ENCODE results near the gene TRIM15.

The TRIM15 gene

GRCh38 chr6:30131947-30132497 is 31.3 kb upstream of the TRIM15 start:
- Histone ChIP-seq H3K9me3 (ENCODE audit: insufficient read depth, low read length) (no peaks in the 10 kb centered on the region), H4K20me1 (ENCODE audit: low read depth, low read length) (no peaks in the 10 kb centered on the region), H3K27me3 (ENCODE audit: low read length) (no peaks in the 10 kb centered on the region), H3K4me2 (ENCODE audit: low read depth, low read length, poor library complexity, severe bottlenecking) (no peak overlapping the region), H3K9ac (ENCODE audit: low read length) (no peak overlapping the region), H3K9me2 (replicated peaks; ENCODE audit: insufficient read depth, low read length) (no peaks in the 10 kb centered on the region), H3K4me3 (ENCODE audit: insufficient read depth, low read length, poor library complexity, severe bottlenecking) (no peak overlapping the region), H3F3A (ENCODE audit: insufficient read depth) (no peaks in the 10 kb centered on the region), H3K36me3 (ENCODE audit: low read length) (no peaks in the 10 kb centered on the region), H3K27ac (ENCODE audit: low read depth, low read length) (no peak overlapping the region), H2AFZ (ENCODE audit: low read depth, low read length, severe bottlenecking) (no peak overlapping the region), H3K79me2 (ENCODE audit: insufficient read depth, low read length) (no peaks in the 10 kb centered on the region)
- no peak for TF ChIP-seq EZH2phosphoT487 (conservative IDR thresholded peaks at IDR 0.05; ENCODE audit: low read length)
- TF ChIP-seq CTCF (IDR thresholded peaks at IDR 0.05; ENCODE audit: insufficient read depth, low read length, poor library complexity, severe bottlenecking) = no peak

- Histone ChIP-seq H3K36me3 (ENCODE audit: low read length) (no peaks in the 10 kb centered on the region), H2AFZ (ENCODE audit: low read depth, low read length, severe bottlenecking) (no peak overlapping the region), H3K27ac (ENCODE audit: low read depth, low read length) (no peak overlapping the region), H3K4me3 (ENCODE audit: insufficient read depth, low read length, poor library complexity, severe bottlenecking) (no peak overlapping the region), H3K27me3 (ENCODE audit: low read length) (no peaks in the 10 kb centered on the region), H3K79me2 (ENCODE audit: insufficient read depth, low read length) (no peaks in the 10 kb centered on the region), H3F3A (ENCODE audit: insufficient read depth) (no peaks in the 10 kb centered on the region), H3K9me3 (ENCODE audit: insufficient read depth, low read length) (no peaks in the 10 kb centered on the region), H3K9ac (ENCODE audit: low read length) (no peak overlapping the region), H3K9me2 (replicated peaks; ENCODE audit: insufficient read depth, low read length) (no peaks in the 10 kb centered on the region), H3K4me2 (ENCODE audit: low read depth, low read length, poor library complexity, severe bottlenecking) (no peak overlapping the region), H4K20me1 (ENCODE audit: low read depth, low read length) (no peaks in the 10 kb centered on the region)
- TF ChIP-seq CTCF (IDR thresholded peaks at IDR 0.05; ENCODE audit: insufficient read depth, low read length, poor library complexity, severe bottlenecking) = no peak
- no peak for TF ChIP-seq EZH2phosphoT487 (conservative IDR thresholded peaks at IDR 0.05; ENCODE audit: low read length)
Observed at GRCh38 chr6:30135147-30135546, 28.2 kb upstream of the TRIM15 start.

- H3K36me3 ChIP-seq (ENCODE audit: low read length) = no peaks in the 10 kb centered on the region
- no peak within 1 kb of the TSS for H3K27ac ChIP-seq (ENCODE audit: low read depth, low read length)
- H3F3A ChIP-seq (ENCODE audit: insufficient read depth) = no peaks in the 10 kb centered on the region
- no peak within 1 kb of the TSS for H3K4me3 ChIP-seq (ENCODE audit: insufficient read depth, low read length, poor library complexity, severe bottlenecking)
- TF ChIP-seq EZH2phosphoT487 (conservative IDR thresholded peaks at IDR 0.05; ENCODE audit: low read length) = no peak
- TF ChIP-seq CTCF (IDR thresholded peaks at IDR 0.05; ENCODE audit: insufficient read depth, low read length, poor library complexity, severe bottlenecking) = no peak
- no peaks in the 10 kb centered on the region for H3K79me2 ChIP-seq (ENCODE audit: insufficient read depth, low read length)
- no peak within 1 kb of the TSS for H2AFZ ChIP-seq (ENCODE audit: low read depth, low read length, severe bottlenecking)
- H3K9me3 ChIP-seq (ENCODE audit: insufficient read depth, low read length) = no peaks in the 10 kb centered on the region
- no peak within 1 kb of the TSS for H3K4me2 ChIP-seq (ENCODE audit: low read depth, low read length, poor library complexity, severe bottlenecking)
- no peaks in the 10 kb centered on the region for H4K20me1 ChIP-seq (ENCODE audit: low read depth, low read length)
- H3K9me2 ChIP-seq (replicated peaks; ENCODE audit: insufficient read depth, low read length) = no peaks in the 10 kb centered on the region
- H3K27me3 ChIP-seq (ENCODE audit: low read length) = no peaks in the 10 kb centered on the region
- H3K9ac ChIP-seq (ENCODE audit: low read length) = no peak within 1 kb of the TSS
Observed at GRCh38 chr6:30135757-30136156, 27.6 kb upstream of the TRIM15 start, which contains the start of gene TRIM40. Gene TRIM40, plus strand, starts transcription at chr6:30136140. Its CDS starts 897 bp downstream, at chr6:30137037.
